Naive thymus-derived CD8-positive, alpha-beta T cell (primary cell): ENCODE measurements around the gene MTX1. TPM values are rescaled to one million over a fixed set of nuclear protein-coding genes. Genes with fewer than 3 reads are reported as not detected.

Experiments used
- ATAC-seq, 2 donors: fragments of 150-1000 bp; cut with Tn5 transposase in 1 of 2; sonication (Bioruptor Pico), chemical (Tn5 transposase) in 1 of 2; 1 replicate in 1 of 2; 2 replicates in 1 of 2; pipeline ENCODE4 v1.10.0; 2021; ENCODE audit warnings: mild to moderate bottlenecking in 2 of 2, moderate library complexity in 2 of 2
- POLR2A ChIA-PET: fragments of 350-600 bp; sonication (Branson Sonifier 250); formaldehyde crosslinking; loops from one replicate; lab custom pipeline; 2021; ENCODE audit warnings: antibody characterized with exemption; lab: Charles Lee
- DNase-seq, 10 donors: peaks; one replicate each; pipeline versions ENCODE4 v3.0.0 to v3.0.0-alpha.2; 2020 to 2022
- H3K27ac Mint-ChIP-seq, 10 donors: one replicate each; pipeline ENCODE4 v1.8.0; 2020 to 2022; ENCODE audit warnings: mild to moderate bottlenecking in 10 of 10, mixed read lengths in 10 of 10, moderate library complexity in 4 of 10, inconsistent platforms in 1 of 10
- H3K27me3 Mint-ChIP-seq, 5 donors: one replicate each; pipeline ENCODE4 v1.8.0; 2021 to 2022; ENCODE audit warnings: mixed read lengths in 5 of 5
- H3K36me3 Mint-ChIP-seq, 3 donors: one replicate each; pipeline ENCODE4 v1.8.0; 2020 to 2022; ENCODE audit warnings: mixed read lengths in 3 of 3, mild to moderate bottlenecking in 2 of 3, inconsistent platforms in 1 of 3
- H3K4me1 Mint-ChIP-seq, 4 donors: one replicate each; pipeline ENCODE4 v1.8.0; 2021 to 2022; ENCODE audit warnings: mixed read lengths in 4 of 4
- H3K4me3 Mint-ChIP-seq, 10 donors: one replicate each; pipeline ENCODE4 v1.8.0; 2020 to 2022; ENCODE audit warnings: mild to moderate bottlenecking in 10 of 10, mixed read lengths in 10 of 10, moderate library complexity in 6 of 10, inconsistent platforms in 1 of 10
- H3K9me3 Mint-ChIP-seq, 9 donors: one replicate each; pipeline ENCODE4 v1.8.0; 2020 to 2022; ENCODE audit warnings: mixed read lengths in 9 of 9, mild to moderate bottlenecking in 3 of 9, inconsistent platforms in 1 of 9, moderate library complexity in 1 of 9
- polyA plus RNA-seq, 3 donors: library from polyadenylated mRNA; unstranded; fragments of 300-500 nt; fragmentation: Illumina TruSeq; gene quantifications; one replicate each; pipeline ENCODE4 v1.2.3, GENCODE V29; 2021
- total RNA-seq, 8 experiments: library from RNA in 2 of 8; stranded (reverse) in 2 of 8; gene quantifications; one replicate each; pipeline ENCODE4 v1.2.3 and lab custom pipeline; 2021 to 2026

MTX1 gene
- total and polyA plus RNA-seq, 5 experiments from 2014 or later: 26.9 to 50.7 (median 45.8) TPM

DNA sequence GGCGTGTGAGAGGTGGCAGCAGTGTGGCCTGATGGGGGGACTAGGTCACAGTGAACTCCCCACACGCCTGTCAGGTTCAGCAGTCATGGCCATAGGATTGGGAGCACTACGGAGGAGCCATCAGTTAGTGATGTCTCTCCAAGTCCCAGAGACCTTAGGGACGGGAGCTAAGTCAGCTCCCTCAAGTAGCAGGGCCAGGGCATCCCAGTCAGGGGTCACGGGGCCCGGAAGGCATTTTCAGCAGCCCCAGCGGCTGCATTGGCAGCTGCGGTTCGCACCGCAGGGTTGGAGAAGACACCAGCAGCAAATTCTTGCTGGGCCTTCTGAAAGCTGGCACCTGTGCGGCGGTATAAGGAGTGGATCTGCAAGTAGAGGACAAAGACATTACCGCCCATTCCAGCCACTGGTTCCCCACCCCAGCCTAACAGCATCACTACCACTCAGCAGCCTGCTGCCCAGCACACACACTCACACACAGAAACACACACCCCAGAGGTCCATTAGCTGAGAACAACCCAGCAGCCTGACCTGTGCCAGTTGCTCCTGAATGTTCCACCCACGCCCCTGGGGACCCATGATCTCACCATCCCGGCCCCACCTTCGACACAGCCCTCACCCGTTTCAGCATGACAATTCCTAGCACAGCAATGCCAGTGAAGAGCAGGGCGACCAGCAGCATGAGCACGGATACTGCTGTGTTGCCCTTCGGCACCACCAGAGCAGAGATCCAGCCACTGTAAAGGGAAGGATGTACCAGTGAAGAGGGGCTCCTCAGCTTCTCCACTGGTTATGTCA is 47.8 kb downstream of the MTX1 start:
- peak overlapping the region; percentile 59 to 87 (median 82) for H3K4me3 Mint-ChIP-seq
- DNase-seq: no peak
- no peaks in the 10 kb centered on the region for H3K9me3 Mint-ChIP-seq
- peak overlapping the region; percentile 5 to 83 (median 62) for H3K27ac Mint-ChIP-seq
- POLR2A ChIA-PET: interaction anchor here (1.0 to 1.8 kb wide), 4 partner anchors 10 to 82 kb away, joined by 3 to 9 read pairs (median 6); partner anchors contain the start of gene TRIM46
- H3K27me3 Mint-ChIP-seq: no peaks in the 10 kb centered on the region
- peaks cover 0 to 47% (median 4%) of the 10 kb centered on the region in 3 donors for H3K36me3 Mint-ChIP-seq
- no peak for ATAC-seq
- peaks cover 23 to 52% (median 41%) of the 10 kb centered on the region in 4 donors for H3K4me1 Mint-ChIP-seq

DNA sequence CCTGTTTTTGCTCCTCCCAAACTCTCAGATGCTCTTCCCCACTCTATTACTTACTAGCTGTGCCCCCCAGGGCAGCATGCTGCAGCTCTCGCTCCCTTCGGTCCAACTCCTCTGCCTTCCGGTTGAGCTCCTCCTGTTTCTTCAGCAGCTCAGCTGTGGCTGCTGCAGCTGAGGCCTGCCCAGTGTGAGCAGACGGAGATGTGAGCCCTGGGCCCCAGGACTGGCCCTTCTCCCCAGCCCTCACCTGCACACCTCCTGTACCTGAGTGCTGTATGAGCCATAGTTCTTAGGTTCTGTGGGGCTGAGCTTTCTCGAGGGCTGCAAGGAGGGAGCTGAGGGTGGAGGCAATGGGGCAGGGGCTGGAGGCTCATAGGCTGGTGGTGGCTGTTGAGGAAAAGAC is 51.8 kb downstream of the MTX1 start:
- Mint-ChIP-seq H3K27ac (peak overlapping the region in 6 of 10 donors; percentile 25 to 94 (median 71)), H3K9me3 (no peaks in the 10 kb centered on the region), H3K27me3 (no peaks in the 10 kb centered on the region), H3K4me1 (peaks cover 24 to 58% (median 40%) of the 10 kb centered on the region in 4 donors), H3K36me3 (peaks cover 0 to 69% (median 6%) of the 10 kb centered on the region in 3 donors), H3K4me3 (peak overlapping the region in 9 of 10 donors; percentile 57 to 99 (median 98))
- POLR2A ChIA-PET: interaction anchor here (0.5 to 3.9 kb wide), 6 partner anchors 10 to 346 kb away, joined by 3 to 33 read pairs (median 3); partner anchors contain the start of gene SLC50A1
- DNase-seq (no peak), ATAC-seq (no peak)

DNA sequence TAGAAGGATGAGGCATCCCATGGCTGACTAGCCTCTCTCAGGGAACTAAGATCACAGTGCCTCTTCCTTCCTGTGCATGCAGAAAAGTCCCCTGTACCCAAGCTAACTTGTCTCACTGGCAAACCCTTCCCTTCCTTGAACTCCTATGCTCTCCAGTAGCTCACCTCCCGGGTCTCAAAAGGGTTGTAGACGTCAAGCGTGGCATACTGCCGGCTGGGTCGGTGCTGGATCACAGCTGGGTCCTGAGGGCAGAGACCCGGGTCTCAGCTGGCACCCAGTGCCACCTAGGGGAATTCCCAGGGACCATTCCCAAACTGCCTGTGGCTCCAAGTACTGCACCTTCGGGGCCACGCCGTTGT is 53.0 kb downstream of the MTX1 start:
- Mint-ChIP-seq H3K36me3 (peaks cover 0 to 74% (median 11%) of the 10 kb centered on the region in 3 donors), H3K27ac (peak overlapping the region; percentile 94 to 99 (median 97)), H3K4me3 (peak overlapping the region; percentile 94 to 99 (median 98)), H3K27me3 (no peaks in the 10 kb centered on the region), H3K9me3 (no peaks in the 10 kb centered on the region), H3K4me1 (peaks cover 23 to 47% (median 33%) of the 10 kb centered on the region in 4 donors)
- DNase-seq: no peak
- ATAC-seq: peak; percentile 3 to 22
- POLR2A ChIA-PET: interaction anchor here (0.6 to 3.9 kb wide), 13 partner anchors 9 to 337 kb away, joined by 3 to 39 read pairs (median 6); partner anchors contain the start of genes ASH1L, CLK2, FDPS and KRTCAP2

DNA sequence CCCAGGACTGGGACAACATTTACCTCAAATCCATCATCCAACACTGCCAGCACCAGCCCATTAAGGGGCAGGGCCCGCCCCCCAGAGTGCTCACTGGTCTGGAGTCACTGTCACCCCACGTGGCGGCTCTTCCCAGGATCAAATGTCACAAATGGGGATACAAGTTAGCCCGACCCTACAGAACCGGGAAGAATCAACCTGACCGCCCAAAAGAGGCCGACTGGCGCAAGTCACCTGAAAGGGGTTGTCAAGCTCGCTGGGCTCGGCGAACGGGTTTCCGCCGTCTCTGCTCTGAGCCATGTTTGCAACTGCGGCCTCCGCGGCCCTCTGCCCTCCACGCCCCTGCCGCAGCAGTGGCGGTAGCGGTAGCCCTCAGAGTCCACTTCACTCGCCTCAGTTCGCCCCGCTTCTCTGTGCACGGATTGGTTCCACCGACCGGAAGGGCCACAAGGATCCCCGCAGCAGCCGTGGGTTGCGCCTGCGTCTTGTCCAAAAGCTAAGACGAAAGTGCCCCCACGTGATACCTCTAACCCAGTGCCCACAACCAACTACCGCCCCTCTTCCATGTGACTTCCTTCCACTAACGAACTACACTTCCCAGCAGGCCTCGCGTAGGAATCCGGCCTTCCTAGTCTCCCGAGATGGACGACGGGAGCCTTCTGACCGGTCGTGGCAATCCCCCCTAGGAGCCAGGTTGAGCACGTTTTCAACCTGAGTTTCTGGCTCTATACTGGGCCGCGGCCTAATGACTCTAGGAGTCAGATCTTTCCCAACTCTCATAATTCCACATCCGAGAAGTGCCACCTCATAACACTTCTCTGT is 53.6 kb downstream of the MTX1 start, which contains the start of gene SCAMP3:
TSS of gene SCAMP3 (minus strand) at position 509 of the 822 bp plus-strand sequence. CDS start at position 300, 209 bp downstream.
- POLR2A ChIA-PET: interaction anchor here (0.5 to 3.9 kb wide), 16 partner anchors 10 to 336 kb away, joined by 3 to 39 read pairs (median 4); partner anchors contain the start of genes ASH1L, CLK2, FDPS and KRTCAP2
- peak; percentile 97 to 98 for ATAC-seq
- Mint-ChIP-seq H3K9me3 (no peaks in the 10 kb centered on the region), H3K36me3 (peaks cover 0 to 74% (median 14%) of the 10 kb centered on the region in 3 donors), H3K4me1 (peaks cover 21 to 41% (median 29%) of the 10 kb centered on the region in 4 donors), H3K27me3 (no peaks in the 10 kb centered on the region), H3K4me3 (peak within 1 kb of the TSS; percentile 94 to 99 (median 98)), H3K27ac (peak within 1 kb of the TSS; percentile 94 to 99 (median 97))
- peak; percentile 65 to 93 (median 82) for DNase-seq

DNA sequence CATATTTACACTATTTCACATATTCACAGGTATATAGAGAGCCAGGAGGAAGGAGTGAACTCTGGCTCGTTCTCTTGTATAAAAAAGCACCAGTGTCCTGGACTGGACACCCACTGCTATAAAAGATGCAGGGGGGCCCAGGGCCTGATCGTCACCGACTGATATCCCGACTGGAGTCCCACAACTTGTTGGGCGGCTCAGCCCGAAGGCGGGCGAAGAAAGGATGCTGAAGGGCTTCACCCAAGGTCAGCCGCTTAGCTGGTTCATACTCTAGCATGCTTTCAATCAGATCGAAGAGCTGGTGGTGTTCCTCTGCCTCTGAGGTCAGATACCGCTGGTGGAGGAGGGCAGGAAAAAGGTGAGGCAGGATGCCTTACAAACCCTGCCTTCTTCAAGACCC is 54.6 kb downstream of the MTX1 start:
- ATAC-seq: no peak
- no peaks in the 10 kb centered on the region for H3K9me3 Mint-ChIP-seq
- H3K36me3 Mint-ChIP-seq: peaks cover 0 to 74% (median 14%) of the 10 kb centered on the region in 3 donors
- DNase-seq: no peak
- peaks cover 21 to 36% (median 29%) of the 10 kb centered on the region in 4 donors for H3K4me1 Mint-ChIP-seq
- POLR2A ChIA-PET: interaction anchor here (0.8 to 1.6 kb wide), 4 partner anchors 10 to 18 kb away, joined by 3 to 9 read pairs (median 3); partner anchors contain the start of gene CLK2
- H3K4me3 Mint-ChIP-seq: peak overlapping the region; percentile 24 to 99 (median 94)
- H3K27me3 Mint-ChIP-seq: no peaks in the 10 kb centered on the region
- peak overlapping the region in 9 of 10 donors; percentile 38 to 99 (median 96) for H3K27ac Mint-ChIP-seq

Other genes with a start within 250 kb of the MTX1 start
- gene PYGO2, start 246.9 kb upstream of the MTX1 start, total RNA-seq: 10 to 100 TPM; 55.6 to 57.3 TPM
- 10 to 100 TPM; 21.5 to 50.8 (median 35.8) TPM for gene PYGO2, start 246.9 kb upstream of the MTX1 start, polyA plus RNA-seq
- gene SHC1, start 237.9 kb upstream of the MTX1 start, total RNA-seq: 10 to 100 TPM; 60.7 to 68.5 TPM
- 10 to 100 TPM; 22.6 to 27.4 (median 24.4) TPM for gene SHC1, start 237.9 kb upstream of the MTX1 start, polyA plus RNA-seq
- gene CKS1B, start 234.0 kb upstream of the MTX1 start, total RNA-seq: 10 to 100 TPM; 11.1 to 11.7 TPM
- 10 to 100 TPM; 58.0 to 66.6 (median 63.0) TPM for gene CKS1B, start 234.0 kb upstream of the MTX1 start, polyA plus RNA-seq
- gene FLAD1, start 225.4 kb upstream of the MTX1 start, total RNA-seq: 10 to 100 TPM; 46.6 to 46.8 TPM
- 10 to 100 TPM; 30.9 to 41.8 (median 31.9) TPM for gene FLAD1, start 225.4 kb upstream of the MTX1 start, polyA plus RNA-seq
- gene LENEP, start 215.1 kb upstream of the MTX1 start, total RNA-seq: under 1 TPM; 0.77 to 0.91 TPM
- gene LENEP, start 215.1 kb upstream of the MTX1 start, polyA plus RNA-seq: not detected
- 10 to 100 TPM; 12.9 to 13.1 TPM for gene ZBTB7B, start 205.9 kb upstream of the MTX1 start, total RNA-seq
- under 1 TPM; 0.12 to 0.59 (median 0.46) TPM for gene ZBTB7B, start 205.9 kb upstream of the MTX1 start, polyA plus RNA-seq
- 1 to 10 TPM in 1 of 2 experiments, under 1 TPM in 1; 0.83 to 1.1 TPM for gene DCST2, start 174.9 kb upstream of the MTX1 start, total RNA-seq
- not detected for gene DCST2, start 174.9 kb upstream of the MTX1 start, polyA plus RNA-seq
- gene DCST1, start 174.9 kb upstream of the MTX1 start, total RNA-seq: not detected
- not detected for gene DCST1, start 174.9 kb upstream of the MTX1 start, polyA plus RNA-seq
- gene ADAM15, start 157.4 kb upstream of the MTX1 start, total RNA-seq: 10 to 100 TPM; 21.1 to 21.9 TPM
- gene ADAM15, start 157.4 kb upstream of the MTX1 start, polyA plus RNA-seq: 1 to 10 TPM; 2.8 to 4.5 (median 3.1) TPM
- gene EFNA4, start 145.0 kb upstream of the MTX1 start, total RNA-seq: 1 to 10 TPM; 4.6 to 5.3 TPM
- gene EFNA4, start 145.0 kb upstream of the MTX1 start, polyA plus RNA-seq: 1 to 10 TPM; 1.0 to 2.6 (median 1.1) TPM
- 1 to 10 TPM in 1 of 2 experiments, under 1 TPM in 1; 0.88 to 1.2 TPM for gene EFNA3, start 129.9 kb upstream of the MTX1 start, total RNA-seq
- 1 to 10 TPM in 1 of 3 donors, under 1 TPM in 2; 0.53 to 1.3 (median 0.56) TPM for gene EFNA3, start 129.9 kb upstream of the MTX1 start, polyA plus RNA-seq
- 1 to 10 TPM; 8.5 to 8.6 TPM for gene EFNA1, start 80.8 kb upstream of the MTX1 start, total RNA-seq
- 10 to 100 TPM in 1 of 3 donors, 1 to 10 TPM in 2; 2.9 to 12.0 (median 7.7) TPM for gene EFNA1, start 80.8 kb upstream of the MTX1 start, polyA plus RNA-seq
- gene SLC50A1, start 72.8 kb upstream of the MTX1 start, total RNA-seq: 10 to 100 TPM; 26.7 to 26.9 TPM
- 10 to 100 TPM; 50.3 to 72.7 (median 62.3) TPM for gene SLC50A1, start 72.8 kb upstream of the MTX1 start, polyA plus RNA-seq
- 10 to 100 TPM; 45.2 to 59.8 TPM for gene DPM3, start 68.2 kb upstream of the MTX1 start, total RNA-seq
- 100 to 1,000 TPM; 103 to 159 (median 159) TPM for gene DPM3, start 68.2 kb upstream of the MTX1 start, polyA plus RNA-seq
- gene KRTCAP2, start 35.4 kb upstream of the MTX1 start, total RNA-seq: 100 to 1,000 TPM; 148 to 152 TPM
- gene KRTCAP2, start 35.4 kb upstream of the MTX1 start, polyA plus RNA-seq: 100 to 1,000 TPM; 453 to 495 (median 490) TPM
- 1 to 10 TPM; 4.0 to 4.1 TPM for gene TRIM46, start 34.8 kb upstream of the MTX1 start, total RNA-seq
- gene TRIM46, start 34.8 kb upstream of the MTX1 start, polyA plus RNA-seq: under 1 TPM; 0.40 to 0.92 (median 0.60) TPM
- 10 to 100 TPM; 36.8 to 37.9 TPM for gene THBS3, start 798 bp upstream of the MTX1 start, total RNA-seq
- gene THBS3, start 798 bp upstream of the MTX1 start, polyA plus RNA-seq: 1 to 10 TPM; 1.2 to 3.8 (median 3.0) TPM
- gene ENTREP3, start 46.8 kb downstream of the MTX1 start, total RNA-seq: 10 to 100 TPM; 10.7 to 13.5 TPM
- gene ENTREP3, start 46.8 kb downstream of the MTX1 start, polyA plus RNA-seq: 1 to 10 TPM; 1.8 to 2.5 (median 2.3) TPM
- gene SCAMP3, start 53.7 kb downstream of the MTX1 start, total RNA-seq: 100 to 1,000 TPM in 1 of 2 experiments, 10 to 100 TPM in 1; 93.3 to 105 TPM
- 100 to 1,000 TPM; 124 to 189 (median 138) TPM for gene SCAMP3, start 53.7 kb downstream of the MTX1 start, polyA plus RNA-seq
- gene CLK2, start 64.8 kb downstream of the MTX1 start, total RNA-seq: 100 to 1,000 TPM; 115 to 134 TPM
- 10 to 100 TPM; 11.3 to 22.6 (median 12.9) TPM for gene CLK2, start 64.8 kb downstream of the MTX1 start, polyA plus RNA-seq
- gene HCN3, start 68.8 kb downstream of the MTX1 start, total RNA-seq: 1 to 10 TPM; 3.9 to 4.1 TPM
- gene HCN3, start 68.8 kb downstream of the MTX1 start, polyA plus RNA-seq: under 1 TPM in 2 of 3 donors, not detected in 1; 0.20 to 0.51 TPM
- gene PKLR, start 92.7 kb downstream of the MTX1 start, total RNA-seq: not detected
- not detected for gene PKLR, start 92.7 kb downstream of the MTX1 start, polyA plus RNA-seq
- 10 to 100 TPM; 78.9 to 87.1 TPM for gene FDPS, start 100.2 kb downstream of the MTX1 start, total RNA-seq
- gene FDPS, start 100.2 kb downstream of the MTX1 start, polyA plus RNA-seq: 100 to 1,000 TPM in 2 of 3 donors, 10 to 100 TPM in 1; 97.2 to 120 (median 105) TPM
- 10 to 100 TPM; 16.1 to 16.3 TPM for gene RUSC1, start 112.2 kb downstream of the MTX1 start, total RNA-seq
- 1 to 10 TPM; 4.4 to 7.9 (median 7.5) TPM for gene RUSC1, start 112.2 kb downstream of the MTX1 start, polyA plus RNA-seq